ENCODE results near the gene C2orf72.

The C2orf72 gene

DNA sequence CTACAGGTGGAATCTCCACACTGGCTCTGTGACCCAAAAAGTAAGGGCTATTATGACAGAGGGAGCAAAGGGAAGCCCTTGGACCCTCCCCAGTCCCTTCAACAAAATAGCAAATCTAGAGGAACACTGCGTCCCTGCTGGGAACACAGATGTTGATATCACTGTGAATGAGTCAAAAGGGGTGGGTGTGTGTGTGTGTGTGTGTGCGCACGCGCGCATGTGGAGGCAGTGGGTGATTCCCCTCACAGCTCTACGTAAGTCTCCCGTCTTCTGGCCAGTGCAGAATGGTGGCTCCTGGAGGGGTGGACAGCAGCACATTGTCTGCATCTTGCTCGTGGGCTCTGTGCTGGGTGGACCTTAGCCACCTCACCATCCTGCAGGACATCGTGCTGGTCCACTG lies 7.8 kb upstream of the C2orf72 start:
- ATAC-seq (ENCODE audit: low read depth) = no peak
- Histone ChIP-seq H3K36me3 (ENCODE audit: low read depth) (no peaks in the 10 kb centered on the region), H3K27me3 (ENCODE audit: insufficient read depth, poor library complexity, severe bottlenecking) (no peaks in the 10 kb centered on the region), H3K27ac (ENCODE audit: poor library complexity, severe bottlenecking) (no peak overlapping the region), H3K4me3 (ENCODE audit: severe bottlenecking) (no peak overlapping the region), H3K4me1 (ENCODE audit: insufficient read depth, poor library complexity, severe bottlenecking) (no peaks in the 10 kb centered on the region), H3K9me3 (ENCODE audit: severe bottlenecking) (no peaks in the 10 kb centered on the region)
- TF ChIP-seq, protein P1, sequence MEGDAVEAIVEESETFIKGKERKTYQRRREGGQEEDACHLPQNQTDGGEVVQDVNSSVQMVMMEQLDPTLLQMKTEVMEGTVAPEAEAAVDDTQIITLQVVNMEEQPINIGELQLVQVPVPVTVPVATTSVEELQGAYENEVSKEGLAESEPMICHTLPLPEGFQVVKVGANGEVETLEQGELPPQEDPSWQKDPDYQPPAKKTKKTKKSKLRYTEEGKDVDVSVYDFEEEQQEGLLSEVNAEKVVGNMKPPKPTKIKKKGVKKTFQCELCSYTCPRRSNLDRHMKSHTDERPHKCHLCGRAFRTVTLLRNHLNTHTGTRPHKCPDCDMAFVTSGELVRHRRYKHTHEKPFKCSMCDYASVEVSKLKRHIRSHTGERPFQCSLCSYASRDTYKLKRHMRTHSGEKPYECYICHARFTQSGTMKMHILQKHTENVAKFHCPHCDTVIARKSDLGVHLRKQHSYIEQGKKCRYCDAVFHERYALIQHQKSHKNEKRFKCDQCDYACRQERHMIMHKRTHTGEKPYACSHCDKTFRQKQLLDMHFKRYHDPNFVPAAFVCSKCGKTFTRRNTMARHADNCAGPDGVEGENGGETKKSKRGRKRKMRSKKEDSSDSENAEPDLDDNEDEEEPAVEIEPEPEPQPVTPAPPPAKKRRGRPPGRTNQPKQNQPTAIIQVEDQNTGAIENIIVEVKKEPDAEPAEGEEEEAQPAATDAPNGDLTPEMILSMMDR (IDR thresholded peaks at IDR 0.05; ENCODE audit: poor library complexity, severe bottlenecking) = no peak
- no peak for DNase-seq (ENCODE audit: low spot score)

DNA sequence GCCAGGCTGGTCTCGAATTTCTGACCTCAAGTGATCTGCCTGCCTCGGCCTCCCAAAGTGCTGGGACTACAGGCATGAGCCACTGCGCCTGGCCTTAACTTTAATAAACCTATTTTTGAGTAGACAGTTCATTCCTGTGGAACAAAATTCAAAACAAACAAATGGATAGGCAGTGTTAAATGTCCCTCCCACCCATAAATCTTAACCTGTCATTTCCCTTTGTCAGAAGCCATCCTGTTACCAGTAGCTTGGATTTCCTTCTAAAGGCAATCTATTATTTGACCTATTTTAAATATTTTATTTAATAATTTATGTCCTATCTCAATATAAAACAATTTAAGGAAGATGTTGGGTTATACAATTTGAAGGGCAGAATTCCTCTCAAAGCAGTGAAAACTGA lies 6.6 kb upstream of the C2orf72 start:
- no peaks in the 10 kb centered on the region for H3K4me1 ChIP-seq (ENCODE audit: insufficient read depth, poor library complexity, severe bottlenecking)
- no peak overlapping the region for H3K4me3 ChIP-seq (ENCODE audit: severe bottlenecking)
- no peaks in the 10 kb centered on the region for H3K36me3 ChIP-seq (ENCODE audit: low read depth)
- DNase-seq (ENCODE audit: low spot score) (no peak), ATAC-seq (ENCODE audit: low read depth) (no peak)
- H3K27me3 ChIP-seq (ENCODE audit: insufficient read depth, poor library complexity, severe bottlenecking) = peaks cover 9% of the 10 kb centered on the region
- H3K9me3 ChIP-seq (ENCODE audit: severe bottlenecking) = no peaks in the 10 kb centered on the region
- TF ChIP-seq, protein P1 (IDR thresholded peaks at IDR 0.05; ENCODE audit: poor library complexity, severe bottlenecking) = no peak
- H3K27ac ChIP-seq (ENCODE audit: poor library complexity, severe bottlenecking) = no peak overlapping the region

DNA sequence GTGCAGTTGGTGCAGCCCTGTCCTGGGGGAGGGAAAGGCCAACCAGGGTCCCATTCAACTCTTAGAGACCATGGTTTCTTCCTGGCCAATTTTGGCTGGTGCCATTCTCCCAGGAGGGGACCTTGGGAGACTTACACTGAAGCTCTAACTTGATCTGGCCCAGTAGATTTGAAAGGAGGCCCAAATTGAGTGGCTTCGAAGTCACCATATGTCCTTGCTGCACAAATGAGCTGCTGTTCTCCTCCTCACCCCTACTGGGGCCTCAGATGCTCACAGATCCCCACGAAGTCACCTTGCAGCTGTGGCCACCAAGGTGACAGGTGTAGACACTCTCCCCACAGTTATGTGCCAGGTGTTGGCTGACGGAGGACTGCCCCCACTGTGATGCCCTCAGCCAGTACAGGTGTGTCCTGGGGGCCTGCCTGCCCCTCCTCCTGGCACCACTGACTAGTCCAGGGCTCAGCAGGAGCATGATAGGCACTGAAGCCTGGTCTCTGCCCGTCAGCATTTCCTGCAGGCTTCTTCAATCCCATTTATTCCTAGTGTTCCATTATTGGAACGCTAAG lies 4.7 kb upstream of the C2orf72 start:
- Histone ChIP-seq H3K4me1 (ENCODE audit: insufficient read depth, poor library complexity, severe bottlenecking) (no peaks in the 10 kb centered on the region), H3K4me3 (ENCODE audit: severe bottlenecking) (no peak overlapping the region), H3K27me3 (ENCODE audit: insufficient read depth, poor library complexity, severe bottlenecking) (peaks cover 19% of the 10 kb centered on the region), H3K27ac (ENCODE audit: poor library complexity, severe bottlenecking) (no peak overlapping the region), H3K36me3 (ENCODE audit: low read depth) (no peaks in the 10 kb centered on the region), H3K9me3 (ENCODE audit: severe bottlenecking) (no peaks in the 10 kb centered on the region)
- no peak for DNase-seq (ENCODE audit: low spot score)
- ATAC-seq (ENCODE audit: low read depth) = no peak
- TF ChIP-seq, protein P1 (IDR thresholded peaks at IDR 0.05; ENCODE audit: poor library complexity, severe bottlenecking) = no peak

DNA sequence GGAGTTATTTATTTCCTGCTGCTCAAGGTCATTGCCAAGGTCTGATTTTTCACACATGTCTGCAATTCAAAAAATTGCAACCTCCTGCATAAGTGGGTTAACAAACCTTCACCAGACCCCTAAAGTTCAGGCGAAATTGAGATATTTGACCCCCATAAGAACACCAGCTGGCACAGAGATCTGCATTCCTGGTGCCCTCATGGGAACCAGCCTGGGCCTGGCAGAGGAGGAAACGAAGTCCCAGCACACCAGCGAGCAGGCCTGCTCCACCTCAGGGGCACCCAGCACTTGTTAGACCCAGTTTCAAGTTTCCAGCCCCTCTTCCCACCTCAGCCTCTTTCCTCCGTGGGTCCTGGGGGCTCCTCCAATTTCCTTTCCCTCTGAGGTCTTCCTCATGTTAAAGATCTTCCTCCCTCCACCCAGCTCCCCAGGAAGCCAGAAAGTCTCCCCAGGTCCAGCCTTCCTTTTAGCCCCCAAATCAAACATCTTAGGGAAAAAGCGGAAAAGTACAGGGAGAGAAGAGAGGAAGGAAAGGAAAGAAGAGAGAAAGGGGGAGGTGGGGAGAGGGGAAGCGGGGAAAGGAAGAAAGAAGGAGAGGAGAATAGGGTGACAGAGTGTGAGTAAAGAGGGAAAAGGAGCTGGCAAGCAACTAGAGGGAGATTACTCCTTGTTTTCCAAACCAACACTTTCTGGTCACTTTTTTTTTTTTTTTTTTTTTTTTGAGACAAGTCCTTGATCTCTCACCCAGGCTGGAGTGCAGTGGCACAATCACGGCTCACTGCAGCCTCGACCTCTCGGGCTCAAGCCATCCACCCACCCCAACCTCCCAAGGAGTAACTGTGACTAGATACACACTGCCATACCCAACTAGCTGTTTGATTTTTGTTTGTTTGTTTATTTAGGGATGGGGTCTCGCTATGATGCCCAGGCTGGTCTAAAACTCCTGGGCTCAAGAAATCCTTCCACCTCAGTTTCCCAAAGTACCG lies 3.9 kb upstream of the C2orf72 start:
- no peak for ATAC-seq (ENCODE audit: low read depth)
- H3K27ac ChIP-seq (ENCODE audit: poor library complexity, severe bottlenecking) = no peak overlapping the region

More for the DNA sequence above, 3.9 kb upstream of the C2orf72 start:
- H3K4me3 ChIP-seq (ENCODE audit: severe bottlenecking) = no peak overlapping the region
- H3K4me1 ChIP-seq (ENCODE audit: insufficient read depth, poor library complexity, severe bottlenecking) = no peaks in the 10 kb centered on the region
- TF ChIP-seq, protein P1 (IDR thresholded peaks at IDR 0.05; ENCODE audit: poor library complexity, severe bottlenecking) = no peak
- no peaks in the 10 kb centered on the region for H3K36me3 ChIP-seq (ENCODE audit: low read depth)
- no peaks in the 10 kb centered on the region for H3K9me3 ChIP-seq (ENCODE audit: severe bottlenecking)
- DNase-seq (ENCODE audit: low spot score) = no peak
- H3K27me3 ChIP-seq (ENCODE audit: insufficient read depth, poor library complexity, severe bottlenecking) = peaks cover 24% of the 10 kb centered on the region

All from RWPE2 (cell line).